CD4-positive, alpha-beta T cell treated with Interleukin-6 at 100 ng/mL for 8 hours (primary cell): ENCODE data around the gene C1orf35.

Experiments
- DNase-seq: peaks from one replicate; pipeline ENCODE4 v3.0.0-alpha.2; 2020; ENCODE audit warnings: mixed read lengths, low spot score

The C1orf35 gene

GRCh38 chr1:228063251-228064191, 39.6 kb downstream of the C1orf35 start:
- no peak for DNase-seq

DNA sequence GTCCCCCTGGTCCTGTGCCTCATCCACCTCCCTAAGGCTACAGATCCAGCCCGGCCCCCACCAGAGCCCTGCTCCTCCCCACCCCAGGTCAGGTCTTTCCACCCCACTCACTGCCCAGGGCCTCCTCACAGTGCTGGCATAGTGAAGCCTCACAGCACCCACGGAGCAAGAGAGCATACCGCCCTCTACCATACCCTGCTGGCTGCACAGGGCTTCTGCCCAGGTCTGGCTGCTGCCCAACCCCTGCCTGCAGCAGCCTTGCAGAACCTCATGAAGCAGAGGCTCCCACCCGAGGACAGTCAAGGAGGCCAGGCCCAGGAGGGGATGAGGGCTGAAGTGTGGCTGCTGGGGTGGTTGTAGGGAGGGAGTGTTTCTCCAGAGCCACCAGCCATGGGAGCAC, 40.3 kb downstream of the C1orf35 start:
- no peak for DNase-seq

DNA sequence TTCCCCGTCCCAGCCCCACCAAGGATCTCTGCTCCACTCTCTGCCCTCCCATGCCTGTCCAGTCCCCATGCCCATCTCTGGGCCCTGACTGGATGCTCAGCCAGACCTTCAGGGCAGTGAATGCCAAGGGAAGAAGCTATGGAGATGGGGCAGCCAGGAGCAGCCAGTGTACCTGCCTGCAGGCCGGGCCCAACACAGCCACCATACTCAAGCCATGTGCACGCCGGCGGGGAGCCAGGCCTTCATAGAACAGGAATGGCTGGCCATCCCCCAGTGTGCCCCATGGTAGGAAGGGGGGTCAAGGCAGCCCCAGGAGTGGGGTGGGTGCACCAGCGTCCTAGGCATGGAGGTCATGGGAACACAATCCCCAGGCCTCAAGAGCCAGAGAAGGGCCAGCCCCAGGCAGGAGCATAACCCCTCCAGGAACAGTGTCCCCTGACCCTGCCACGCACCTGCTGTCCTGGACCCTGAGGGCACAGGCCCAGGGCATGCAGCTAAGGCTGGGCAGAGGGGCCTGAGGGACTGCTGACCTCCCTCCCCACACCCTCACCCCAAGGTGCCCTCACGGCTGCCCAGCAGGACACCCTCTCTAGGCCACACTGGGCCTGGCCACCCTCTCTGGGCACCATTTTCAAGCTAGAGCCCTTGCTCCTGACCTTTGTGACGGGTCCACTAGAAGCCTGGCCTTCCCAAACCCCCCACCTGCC, 40.9 kb downstream of the C1orf35 start:
- no peak for DNase-seq

DNA sequence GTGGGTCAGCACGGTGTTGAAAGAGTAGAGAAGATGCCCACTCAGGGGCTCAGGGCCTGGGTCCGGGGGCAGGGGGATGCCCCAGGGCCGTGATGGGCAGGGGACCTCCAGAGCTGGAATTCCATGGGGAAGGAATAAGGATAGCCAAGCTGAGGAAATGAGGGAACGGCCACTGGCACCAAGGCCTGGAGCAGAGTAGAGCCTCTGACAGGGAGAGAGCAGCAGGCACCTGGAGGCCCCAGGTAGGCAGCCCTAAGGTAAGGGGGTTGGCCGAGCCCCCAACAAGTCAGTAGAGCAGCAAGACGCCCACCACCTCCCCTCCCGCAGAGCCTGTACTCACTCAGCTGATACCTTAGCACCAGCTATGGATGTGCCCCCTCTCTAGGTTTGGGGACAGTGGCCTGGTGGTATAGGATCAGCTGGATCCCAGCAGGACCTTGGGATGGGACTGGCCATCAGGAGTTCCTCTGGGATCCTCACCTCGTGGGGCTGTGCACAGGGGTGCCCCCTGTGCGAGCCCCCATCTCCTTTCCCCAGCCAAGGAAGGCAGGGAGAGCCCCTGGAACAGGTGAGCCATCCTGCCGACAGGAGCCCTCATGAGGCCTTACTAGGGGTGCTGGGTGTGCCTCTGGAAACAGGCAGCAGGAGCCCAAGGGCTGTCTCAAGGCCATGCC, 41.6 kb downstream of the C1orf35 start:
- DNase-seq, result no peak

GRCh38 chr1:228060458-228061190, 42.5 kb downstream of the C1orf35 start:
- no peak for DNase-seq

GRCh38 chr1:228059634-228060457, 43.3 kb downstream of the C1orf35 start:
- peak; percentile 66 for DNase-seq

- DNase-seq, result peak; percentile 30
These were observed 44.0 kb downstream of the C1orf35 start for GRCh38 chr1:228058949-228059633.

DNA sequence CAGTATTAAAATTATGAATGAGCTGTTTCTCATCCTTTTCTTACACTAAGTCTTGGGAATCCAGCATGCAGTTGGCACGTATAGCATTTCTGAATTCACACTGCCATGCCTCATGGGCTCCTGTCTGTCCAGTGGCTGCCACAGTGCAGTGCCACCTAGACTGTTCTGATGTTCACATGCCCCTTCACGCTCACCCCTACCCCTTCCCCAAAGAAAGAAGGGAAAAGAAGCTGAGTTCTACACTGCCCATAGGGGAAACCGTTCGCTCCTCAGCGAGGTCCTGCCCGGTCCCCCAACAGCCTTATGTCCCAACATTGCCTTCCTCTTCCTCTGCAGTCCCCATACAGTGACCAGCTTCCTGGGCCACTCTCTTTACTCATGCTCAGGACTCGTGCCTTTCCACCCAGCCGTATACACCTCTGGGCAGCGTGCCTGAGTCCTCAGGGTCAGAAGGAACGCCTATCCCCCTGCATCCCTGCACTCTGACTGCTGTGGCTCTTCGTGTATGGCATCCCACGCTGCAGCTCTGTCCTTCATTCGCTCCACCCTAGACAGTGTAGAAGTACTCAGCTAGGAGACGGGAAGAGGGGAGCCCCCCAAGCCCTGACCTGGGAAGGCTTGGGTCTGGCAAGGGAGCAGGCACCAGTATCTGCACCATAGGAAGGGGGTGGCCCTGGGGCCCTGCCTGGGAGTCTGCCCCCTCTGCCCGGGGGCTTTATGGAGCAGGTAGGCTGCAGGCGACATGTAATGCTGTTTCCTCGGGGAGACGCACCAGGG, 44.8 kb downstream of the C1orf35 start:
- DNase-seq, result no peak
